ENCODE results near the gene ZNRF1. TPM values are rescaled to one million over a fixed set of nuclear protein-coding genes. Genes with fewer than 3 reads are reported as not detected.

The ZNRF1 gene
- total RNA-seq, 2 donors from 2014 or later = 9.3 to 21.4 TPM

DNA sequence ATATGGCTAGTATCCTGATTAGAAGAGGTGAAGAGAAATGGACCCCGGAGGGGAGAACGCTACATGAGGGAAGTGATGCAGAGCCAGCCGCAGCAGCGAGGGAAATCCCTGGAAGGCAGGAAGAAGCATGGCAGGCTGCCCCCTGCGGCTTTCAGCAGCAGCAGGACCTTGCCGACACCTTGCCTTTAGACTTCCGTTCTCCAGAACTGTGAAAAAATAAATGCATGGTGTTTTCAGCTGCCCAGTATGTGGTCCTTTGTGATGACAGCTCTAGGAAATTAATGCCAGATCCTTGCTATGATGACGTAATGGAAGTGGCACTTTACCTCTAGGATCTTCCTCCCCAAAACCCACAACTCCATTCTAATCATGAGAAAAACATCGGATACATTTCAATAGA is 139.8 kb downstream of the ZNRF1 start:
- ATAC-seq = no peak
- 54 to 88% methylated on average over 9 of the region's 9 CpGs for WGBS, 2 donors
- TF ChIP-seq, protein P1, sequence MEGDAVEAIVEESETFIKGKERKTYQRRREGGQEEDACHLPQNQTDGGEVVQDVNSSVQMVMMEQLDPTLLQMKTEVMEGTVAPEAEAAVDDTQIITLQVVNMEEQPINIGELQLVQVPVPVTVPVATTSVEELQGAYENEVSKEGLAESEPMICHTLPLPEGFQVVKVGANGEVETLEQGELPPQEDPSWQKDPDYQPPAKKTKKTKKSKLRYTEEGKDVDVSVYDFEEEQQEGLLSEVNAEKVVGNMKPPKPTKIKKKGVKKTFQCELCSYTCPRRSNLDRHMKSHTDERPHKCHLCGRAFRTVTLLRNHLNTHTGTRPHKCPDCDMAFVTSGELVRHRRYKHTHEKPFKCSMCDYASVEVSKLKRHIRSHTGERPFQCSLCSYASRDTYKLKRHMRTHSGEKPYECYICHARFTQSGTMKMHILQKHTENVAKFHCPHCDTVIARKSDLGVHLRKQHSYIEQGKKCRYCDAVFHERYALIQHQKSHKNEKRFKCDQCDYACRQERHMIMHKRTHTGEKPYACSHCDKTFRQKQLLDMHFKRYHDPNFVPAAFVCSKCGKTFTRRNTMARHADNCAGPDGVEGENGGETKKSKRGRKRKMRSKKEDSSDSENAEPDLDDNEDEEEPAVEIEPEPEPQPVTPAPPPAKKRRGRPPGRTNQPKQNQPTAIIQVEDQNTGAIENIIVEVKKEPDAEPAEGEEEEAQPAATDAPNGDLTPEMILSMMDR (IDR thresholded peaks at IDR 0.05) = no peak
- no peak for TF ChIP-seq POLR2A (IDR thresholded peaks at IDR 0.05)
- intact Hi-C loops (cut with DNase I) = no loop called here
- no peaks in the 10 kb centered on the region for H3K4me1 ChIP-seq
- no peaks in the 10 kb centered on the region for H3K36me3 ChIP-seq (replicated peaks in 1 of 2; ENCODE audit: insufficient read depth in 1 of 2, low read depth in 2 of 2)
- H3K27ac ChIP-seq = no peak overlapping the region
- no peak overlapping the region for H3K4me3 ChIP-seq
- H3K9me3 ChIP-seq = no peaks in the 10 kb centered on the region
- DNase-seq = no peak
- H3K27me3 ChIP-seq = no peaks in the 10 kb centered on the region

DNA sequence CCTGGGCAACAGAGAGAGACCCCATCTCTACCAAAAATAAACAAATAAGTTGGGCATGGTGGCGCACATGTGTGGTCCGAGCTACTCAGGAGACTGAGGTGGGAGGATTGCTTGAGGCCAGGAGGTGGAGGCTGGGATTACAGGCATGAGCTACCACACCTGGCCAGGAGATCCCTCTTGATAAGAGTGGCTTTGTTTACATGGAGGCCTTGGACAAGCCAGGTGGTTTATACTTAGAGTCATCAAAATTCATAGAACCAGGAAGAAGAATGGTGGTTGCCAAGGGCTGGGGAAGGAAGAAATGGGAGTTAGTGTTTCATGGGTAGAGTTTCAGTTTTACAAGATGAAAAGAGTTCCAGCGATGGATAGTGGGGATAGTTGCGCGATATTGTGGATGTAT is 140.7 kb downstream of the ZNRF1 start:
- no peak overlapping the region for H3K4me3 ChIP-seq
- no peaks in the 10 kb centered on the region for H3K27me3 ChIP-seq
- H3K27ac ChIP-seq = no peak overlapping the region
- no peaks in the 10 kb centered on the region for H3K36me3 ChIP-seq (replicated peaks in 1 of 2; ENCODE audit: insufficient read depth in 1 of 2, low read depth in 2 of 2)
- 94 to 98% methylated on average over 5 of the region's 5 CpGs for WGBS, 2 donors
- DNase-seq (no peak), ATAC-seq (no peak)
- H3K4me1 ChIP-seq = no peaks in the 10 kb centered on the region
- H3K9me3 ChIP-seq = no peaks in the 10 kb centered on the region
- intact Hi-C loops (cut with DNase I) = no loop called here
- no peak for TF ChIP-seq POLR2A (IDR thresholded peaks at IDR 0.05)
- TF ChIP-seq, protein P1 (IDR thresholded peaks at IDR 0.05) = no peak

DNA sequence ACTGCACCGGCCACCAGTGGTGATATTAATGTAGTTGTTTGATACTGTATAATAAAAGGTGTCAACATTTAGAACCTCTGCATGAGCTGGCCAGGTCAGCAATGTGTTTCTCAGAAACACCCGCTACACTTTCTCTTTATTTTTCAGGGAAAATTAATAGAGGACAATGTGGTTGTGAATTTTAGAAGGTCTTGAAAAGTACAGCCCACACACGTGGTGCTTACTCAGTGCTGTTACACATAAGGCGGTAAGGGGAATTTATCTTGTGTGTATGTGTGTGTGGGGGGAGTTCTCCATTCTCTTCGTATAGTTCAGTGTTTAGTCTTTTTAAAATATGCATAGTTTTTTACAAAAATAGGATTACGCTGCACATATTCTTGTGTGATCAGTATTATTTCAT is 145.1 kb downstream of the ZNRF1 start:
- H3K4me1 ChIP-seq = no peaks in the 10 kb centered on the region
- no peak for TF ChIP-seq POLR2A (IDR thresholded peaks at IDR 0.05)
- TF ChIP-seq, protein P1 (IDR thresholded peaks at IDR 0.05) = no peak
- no peaks in the 10 kb centered on the region for H3K27me3 ChIP-seq
- no peaks in the 10 kb centered on the region for H3K36me3 ChIP-seq (replicated peaks in 1 of 2; ENCODE audit: insufficient read depth in 1 of 2, low read depth in 2 of 2)
- intact Hi-C loops (cut with DNase I) = no loop called here
- DNase-seq (no peak), ATAC-seq (no peak)
- no peak overlapping the region for H3K27ac ChIP-seq
- no peaks in the 10 kb centered on the region for H3K9me3 ChIP-seq
- H3K4me3 ChIP-seq = no peak overlapping the region
- 72 to 74% methylated on average over 6 of the region's 6 CpGs for WGBS, 2 donors

DNA sequence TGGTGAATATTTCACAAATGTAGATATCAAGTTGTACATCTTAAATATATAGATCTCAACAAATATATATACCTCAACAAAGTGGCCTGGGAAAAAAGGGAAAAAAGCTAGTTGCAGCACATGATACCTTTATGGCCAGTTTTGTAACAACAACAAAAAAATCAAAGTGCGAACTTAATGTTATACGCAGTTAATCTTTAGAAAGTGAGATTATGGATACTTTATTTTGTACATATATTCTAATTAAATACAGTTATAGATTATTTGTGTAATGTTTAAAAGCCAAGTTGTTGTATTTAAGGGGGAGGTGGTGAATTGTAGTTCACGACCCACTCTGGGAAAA is 149.1 kb downstream of the ZNRF1 start:
- 29 to 32% methylated on average over 3 of the region's 3 CpGs for WGBS, 2 donors
- TF ChIP-seq, protein P1 (IDR thresholded peaks at IDR 0.05) = no peak
- no peak for TF ChIP-seq POLR2A (IDR thresholded peaks at IDR 0.05)
- H3K4me3 ChIP-seq = peak overlapping the region in 1 of 2 donors; percentile 100
- peak overlapping the region in 2 of 4 donors; percentile 96 to 98 for H3K27ac ChIP-seq
- intact Hi-C loops (cut with DNase I) = no loop called here
- H3K36me3 ChIP-seq (replicated peaks in 1 of 2; ENCODE audit: insufficient read depth in 1 of 2, low read depth in 2 of 2) = no peaks in the 10 kb centered on the region
- ATAC-seq (no peak), DNase-seq (no peak)
- H3K4me1 ChIP-seq = no peaks in the 10 kb centered on the region
- no peaks in the 10 kb centered on the region for H3K27me3 ChIP-seq
- H3K9me3 ChIP-seq = no peaks in the 10 kb centered on the region

DNA sequence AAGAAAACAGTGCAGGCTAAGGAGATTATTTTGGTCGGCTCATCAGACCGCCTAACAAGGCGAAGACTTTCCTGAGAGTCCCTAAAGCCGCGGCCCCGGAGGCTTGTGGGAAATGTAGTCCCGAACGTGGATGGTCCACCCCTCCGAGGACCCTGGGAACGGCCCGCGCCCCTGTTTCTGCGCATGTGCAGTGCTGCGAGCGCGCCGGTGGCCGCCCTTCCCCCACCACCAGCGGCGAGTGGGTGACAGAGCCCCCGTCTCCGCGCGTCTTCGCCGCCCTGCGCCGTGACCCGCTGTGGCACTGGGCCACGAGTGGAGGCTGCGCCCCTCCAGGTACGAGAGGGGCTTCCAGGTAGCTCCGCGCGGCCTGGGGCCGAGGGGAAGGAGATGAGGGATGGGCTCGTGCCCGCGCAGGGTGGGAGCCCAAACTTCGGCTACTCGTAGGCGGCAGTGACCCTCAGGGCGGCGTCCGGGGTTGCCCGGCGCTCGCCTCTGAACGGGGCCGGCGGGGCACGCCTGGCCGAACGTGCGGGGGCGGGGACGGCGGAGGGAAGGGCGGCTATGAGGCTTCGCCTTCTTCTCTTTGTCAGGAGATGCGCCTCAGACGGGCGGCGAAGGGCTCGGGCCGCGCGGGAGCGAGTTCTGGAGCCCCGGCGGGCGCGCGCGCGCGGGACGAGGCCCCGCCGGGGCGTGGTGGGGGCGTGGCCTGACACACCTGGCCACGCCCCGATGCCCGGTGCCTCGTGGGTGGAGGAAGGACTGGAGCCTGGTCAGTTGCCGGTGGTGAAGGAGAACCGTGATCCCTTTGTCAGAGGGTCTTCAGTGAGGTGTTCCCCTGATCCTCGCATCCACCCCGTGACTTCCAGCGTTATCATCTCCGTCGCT is 149.7 kb downstream of the ZNRF1 start, which contains the start of gene ZFP1:
Gene ZFP1 (plus strand): TSS at position 214 of the 885 bp plus-strand sequence. CDS start 4,428 bp downstream, outside the sequence.
- peak; percentile 96 for DNase-seq
- ATAC-seq = peak; percentile 97
- H3K4me3 ChIP-seq = peak within 1 kb of the TSS; percentile 99 to 100
- no peaks in the 10 kb centered on the region for H3K36me3 ChIP-seq (replicated peaks in 1 of 2; ENCODE audit: insufficient read depth in 1 of 2, low read depth in 2 of 2)
- no peaks in the 10 kb centered on the region for H3K9me3 ChIP-seq
- H3K27me3 ChIP-seq = no peaks in the 10 kb centered on the region
- 0 to 1% methylated on average over 23 to 87 of the region's 93 CpGs for WGBS, 2 donors
- H3K27ac ChIP-seq = peak within 1 kb of the TSS; percentile 84 to 98 (median 94)
- peak; percentile 26 to 63 (median 60) for TF ChIP-seq POLR2A (IDR thresholded peaks at IDR 0.05)
- TF ChIP-seq, protein P1 (IDR thresholded peaks at IDR 0.05) = peak in 1 of 7 experiments; percentile 11
- intact Hi-C loops (cut with DNase I) = no loop called here
- H3K4me1 ChIP-seq = no peaks in the 10 kb centered on the region
